Stimulated activated CD8-positive, alpha-beta memory T cell treated with anti-CD3 and anti-CD28 coated beads, Interleukin-12 subunit alpha, Interleukin-12 subunit beta, amount 100 ng/mL, for 1 hour (primary cell): ENCODE results near the gene SMIM20.
A peak's percentile ranks its signal among the peaks of the same experiment; 100 is the strongest.
"Not testable (repeated sequence)": the region's sequence is repeated elsewhere in the genome, so short reads cannot be mapped to it uniquely, and the experiment has no call there.

ENCODE experiments used
- DNase-seq: peaks from one replicate; pipeline ENCODE4 v3.0.0-alpha.2; 2020; ENCODE audit warnings: low read depth

Gene SMIM20

GRCh38 chr4:25913851-25914669 lies at the start of gene SMIM20:
TSS of gene SMIM20 (plus strand) at chr4:25914220. CDS start at chr4:25914314, 94 bp downstream.
- DNase-seq, result peak; percentile 78

- no peak for DNase-seq
These were observed 48.4 kb upstream of the SMIM20 start for GRCh38 chr4:25865586-25865985.

DNA sequence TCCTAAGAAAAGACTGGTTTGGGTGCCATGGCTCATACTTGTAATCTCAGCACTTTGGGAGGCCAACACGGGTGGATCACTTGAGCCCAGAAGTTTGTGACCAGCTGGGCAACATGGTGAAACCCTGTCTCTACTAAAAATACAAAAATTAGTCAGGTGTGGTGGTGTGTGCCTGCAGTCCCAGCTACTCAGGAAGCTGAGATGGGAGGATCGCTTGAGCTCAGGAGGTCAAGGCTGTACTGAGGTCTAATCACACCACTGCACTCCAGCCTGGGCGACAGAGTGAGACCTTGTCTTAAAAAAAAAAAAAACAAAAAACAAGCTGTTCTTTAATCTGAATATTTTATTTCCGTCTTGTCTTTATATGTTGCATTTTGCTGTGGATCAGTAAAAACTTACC lies 47.6 kb upstream of the SMIM20 start:
- not testable (repeated sequence) for DNase-seq

- no peak for DNase-seq
These were observed 46.2 kb upstream of the SMIM20 start for GRCh38 chr4:25867781-25868294.

DNA sequence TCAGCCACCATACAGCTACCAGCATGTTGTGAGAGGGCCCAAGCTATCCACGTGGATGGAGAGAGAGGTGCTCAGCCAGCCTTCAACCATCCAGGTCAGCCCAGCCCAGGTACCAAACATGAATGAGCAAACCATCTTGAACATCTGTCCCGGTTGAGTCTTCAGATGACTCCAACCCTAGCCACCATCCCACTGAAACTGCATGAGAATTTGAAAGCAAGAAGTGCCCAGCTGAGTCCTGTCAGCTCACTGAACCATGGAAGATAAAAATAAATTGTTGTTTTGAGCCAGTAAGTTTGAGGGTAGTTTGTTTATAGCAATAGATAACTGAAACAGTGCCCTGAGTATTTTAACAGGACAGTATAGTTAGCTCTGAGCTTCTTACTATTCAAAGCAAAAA lies 43.9 kb upstream of the SMIM20 start:
- DNase-seq, result no peak

DNA sequence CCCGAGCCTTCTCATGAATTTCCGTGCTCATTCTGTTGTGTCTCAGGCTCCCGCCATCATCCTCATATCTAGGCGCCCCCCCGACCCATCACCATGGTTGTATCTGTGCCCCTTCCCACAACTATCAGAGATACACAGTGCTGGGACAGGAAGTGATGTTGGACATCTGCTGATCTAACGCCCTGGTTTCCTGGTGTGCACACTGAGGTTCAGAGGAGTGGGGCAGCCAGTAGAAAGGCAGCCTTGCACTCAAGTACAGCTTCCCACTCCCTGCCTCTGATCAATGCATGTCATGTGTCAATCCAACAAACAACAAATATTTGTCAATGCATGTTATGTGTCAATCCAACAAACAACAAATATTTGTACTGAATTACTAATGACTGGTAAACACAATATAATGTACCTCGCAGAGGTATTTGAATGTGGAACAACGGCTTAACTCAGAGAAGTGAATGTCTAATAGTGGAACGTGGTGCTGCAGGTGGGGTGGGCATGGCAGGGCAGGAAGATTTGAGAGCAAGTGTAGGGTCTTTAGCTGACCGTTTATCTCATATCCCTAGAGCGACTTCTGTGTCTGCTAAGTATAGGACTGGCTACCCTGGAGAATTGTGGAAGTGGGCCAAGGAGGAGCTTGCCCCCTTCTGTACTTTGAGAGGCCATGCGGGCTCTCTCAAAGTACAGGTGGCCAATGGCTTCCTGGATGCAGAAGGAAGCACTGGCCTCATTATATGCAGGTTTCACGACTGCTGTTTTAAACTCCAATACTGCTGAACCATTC lies 41.0 kb upstream of the SMIM20 start:
- DNase-seq, result no peak

- DNase-seq, result no peak
These were observed 40.3 kb upstream of the SMIM20 start for GRCh38 chr4:25873632-25874129.

GRCh38 chr4:25874655-25875054 lies 39.4 kb upstream of the SMIM20 start:
- DNase-seq, result no peak

GRCh38 chr4:25875281-25875745 lies 38.7 kb upstream of the SMIM20 start:
- no peak for DNase-seq

- DNase-seq, result no peak
These were observed 35.3 kb upstream of the SMIM20 start for GRCh38 chr4:25878676-25879075.

DNA sequence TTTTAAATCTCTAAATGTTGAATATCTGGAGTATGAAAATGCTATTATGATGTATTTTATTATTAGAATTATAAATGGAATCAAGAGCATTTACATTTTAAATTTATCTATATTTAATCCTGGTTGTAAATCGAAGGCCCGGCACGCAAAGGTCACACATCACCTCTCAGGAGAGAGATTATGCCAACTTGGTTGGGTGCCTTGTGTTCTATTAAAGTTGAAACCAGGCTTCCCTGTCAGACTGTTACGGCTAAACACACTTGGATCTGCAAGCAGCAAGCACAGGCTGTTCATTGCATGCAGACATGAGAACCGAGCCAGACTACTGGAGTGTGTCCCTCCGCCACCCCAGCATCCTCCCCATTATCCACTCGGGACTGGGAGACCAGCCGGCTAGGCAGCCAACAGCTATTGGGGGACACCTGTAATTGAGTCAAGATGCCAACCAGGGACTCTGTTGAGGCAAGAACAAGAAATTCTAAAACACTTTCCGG lies 34.9 kb upstream of the SMIM20 start:
- no peak for DNase-seq

- DNase-seq, result no peak
These were observed 34.4 kb upstream of the SMIM20 start for GRCh38 chr4:25879587-25879986.

- no peak for DNase-seq
These were observed 33.9 kb upstream of the SMIM20 start for GRCh38 chr4:25879991-25880651.

DNA sequence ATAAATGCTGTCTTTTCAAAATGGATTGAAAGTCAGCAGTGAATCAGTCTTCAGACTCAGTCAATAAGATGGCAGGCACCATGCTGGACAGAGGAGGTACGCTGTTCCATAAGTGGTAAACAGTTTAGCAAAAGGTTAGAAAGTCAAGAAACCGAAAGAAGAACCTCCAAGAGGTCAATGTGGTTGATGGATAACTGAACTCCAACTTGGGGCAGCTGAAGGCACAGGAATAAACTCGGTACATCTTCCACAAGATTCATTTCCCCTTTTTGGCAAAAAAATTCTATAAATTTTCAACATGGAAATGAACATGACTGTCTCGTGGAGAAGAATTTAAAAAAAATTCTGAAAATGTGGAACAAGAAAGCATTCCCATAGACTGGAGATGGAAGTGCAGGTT lies 32.8 kb upstream of the SMIM20 start:
- DNase-seq, result no peak

DNA sequence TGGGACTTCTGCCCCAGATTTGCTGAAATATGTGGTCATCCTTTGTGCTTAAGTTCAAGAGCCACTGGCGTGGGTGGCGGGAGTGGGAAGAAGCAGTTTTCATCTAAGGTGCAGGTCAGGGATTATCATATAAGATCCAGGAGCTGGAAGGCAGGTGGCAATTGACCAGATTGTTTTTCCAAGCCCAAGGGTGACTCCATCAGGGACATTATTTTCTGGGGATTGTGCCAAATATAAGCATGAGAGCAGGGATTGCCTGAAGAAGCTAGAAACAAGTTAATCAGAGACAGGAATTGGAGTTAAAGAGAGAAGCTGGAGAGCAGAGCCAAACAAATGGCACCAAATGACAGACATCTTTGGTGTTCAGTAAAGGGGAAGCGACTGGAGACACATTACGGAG lies 31.8 kb upstream of the SMIM20 start:
- no peak for DNase-seq

GRCh38 chr4:25883565-25883964 lies 30.5 kb upstream of the SMIM20 start:
- DNase-seq, result no peak

GRCh38 chr4:25884031-25884782 lies 29.8 kb upstream of the SMIM20 start:
- no peak for DNase-seq

GRCh38 chr4:25888781-25889180 lies 25.2 kb upstream of the SMIM20 start:
- no peak for DNase-seq

DNA sequence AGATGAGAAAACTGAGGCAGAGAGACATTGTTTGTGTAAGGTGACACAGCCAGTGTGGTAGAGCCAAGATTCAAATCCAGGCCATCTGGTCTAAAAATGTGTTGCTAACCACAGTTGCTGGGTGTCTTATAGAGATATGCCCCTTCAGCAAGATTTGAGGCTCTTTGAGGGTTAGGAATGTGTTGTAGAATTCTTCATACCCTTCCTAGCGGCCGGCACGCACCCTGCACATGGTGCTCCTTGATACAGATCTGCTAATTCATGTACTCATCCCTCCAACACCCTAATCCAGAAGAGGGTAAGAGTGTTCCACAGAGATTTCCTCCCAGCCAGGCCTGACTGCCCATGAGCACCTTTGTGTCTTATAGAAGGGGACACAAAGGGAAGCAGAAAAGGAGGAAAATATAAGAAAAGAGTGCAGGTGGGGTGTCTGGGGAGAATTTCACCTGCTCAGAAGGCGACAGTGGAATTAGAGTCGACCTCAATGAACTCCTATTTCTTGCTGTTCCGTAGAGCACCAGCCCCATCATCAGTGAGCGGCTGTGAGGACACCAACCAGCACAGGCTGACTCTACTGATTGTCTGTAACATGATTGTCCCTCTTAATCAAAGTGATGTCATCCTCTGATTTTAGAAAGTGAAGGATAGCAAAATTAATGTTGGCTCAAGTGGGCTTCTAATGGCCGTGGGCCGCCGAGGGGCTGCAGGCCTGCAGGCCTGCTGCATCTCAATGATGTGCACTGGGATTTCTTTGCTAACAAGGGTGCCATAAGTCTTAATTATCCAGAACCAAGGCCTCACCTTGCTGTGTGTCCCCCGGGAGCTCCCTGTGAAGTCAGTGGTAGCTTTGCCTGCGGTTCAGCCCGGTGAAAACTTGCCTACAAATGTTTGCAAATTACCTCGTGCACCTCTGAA lies 24.2 kb upstream of the SMIM20 start:
- DNase-seq, result no peak
